ENCODE data around the gene CLDN10. TPM values are rescaled to one million over a fixed set of nuclear protein-coding genes. Genes with fewer than 3 reads are reported as not detected.

CLDN10 gene
- total RNA-seq, 4 donors from 2014 or later = 0.54 TPM; not detected in 3

GRCh38 chr13:95573221-95573620, 20.7 kb downstream of the CLDN10 start:
- Histone ChIP-seq H3K27me3 (no peaks in the 10 kb centered on the region), H3K4me1 (no peaks in the 10 kb centered on the region), H3K36me3 (no peaks in the 10 kb centered on the region), H3K4me3 (replicated peaks in 1 of 3) (no peak overlapping the region), H3K9me3 (no peaks in the 10 kb centered on the region), H3K27ac (no peak overlapping the region)
- TF ChIP-seq POLR2A (IDR thresholded peaks at IDR 0.05) (no peak), CTCF (IDR thresholded peaks at IDR 0.05) (no peak)
- intact Hi-C loops (cut with DNase I) = no loop called here
- DNase-seq = no peak
- 94% methylated on average over 4 of the region's 4 CpGs for WGBS, 2 donors

GRCh38 chr13:95579303-95579702, 26.8 kb downstream of the CLDN10 start:
- intact Hi-C loops (cut with DNase I) = no loop called here
- WGBS, 2 donors = 86 to 92% methylated on average over 3 of the region's 3 CpGs
- Histone ChIP-seq H3K9me3 (no peaks in the 10 kb centered on the region), H3K36me3 (no peaks in the 10 kb centered on the region), H3K4me1 (no peaks in the 10 kb centered on the region), H3K27me3 (no peaks in the 10 kb centered on the region), H3K27ac (no peak overlapping the region), H3K4me3 (replicated peaks in 1 of 3) (no peak overlapping the region)
- DNase-seq = no peak
- TF ChIP-seq POLR2A (IDR thresholded peaks at IDR 0.05) = no peak
- TF ChIP-seq CTCF (IDR thresholded peaks at IDR 0.05) = no peak

GRCh38 chr13:95585867-95586266, 33.3 kb downstream of the CLDN10 start:
- WGBS, 2 donors = 96 to 97% methylated on average over 4 of the region's 4 CpGs

GRCh38 chr13:95588134-95588533, 35.6 kb downstream of the CLDN10 start:
- no peaks in the 10 kb centered on the region for H3K27me3 ChIP-seq
- H3K4me3 ChIP-seq (replicated peaks in 1 of 3) = no peak overlapping the region
- no peak for DNase-seq
- H3K4me1 ChIP-seq = no peaks in the 10 kb centered on the region
- H3K27ac ChIP-seq = no peak overlapping the region
- H3K9me3 ChIP-seq = no peaks in the 10 kb centered on the region
- TF ChIP-seq CTCF (IDR thresholded peaks at IDR 0.05) (no peak), POLR2A (IDR thresholded peaks at IDR 0.05) (no peak)
- intact Hi-C loops (cut with DNase I) = no loop called here
- 93 to 96% methylated on average over 3 of the region's 3 CpGs for WGBS, 2 donors
- H3K36me3 ChIP-seq = no peaks in the 10 kb centered on the region

More at GRCh38 chr13:95585867-95586266, 33.3 kb downstream of the CLDN10 start:
- intact Hi-C loops (cut with DNase I) = no loop called here
- no peak for DNase-seq
- no peaks in the 10 kb centered on the region for H3K9me3 ChIP-seq
- no peak overlapping the region for H3K27ac ChIP-seq
- TF ChIP-seq POLR2A (IDR thresholded peaks at IDR 0.05) (no peak), CTCF (IDR thresholded peaks at IDR 0.05) (no peak)
- no peaks in the 10 kb centered on the region for H3K27me3 ChIP-seq
- H3K4me3 ChIP-seq (replicated peaks in 1 of 3) = no peak overlapping the region
- H3K4me1 ChIP-seq = no peaks in the 10 kb centered on the region
- no peaks in the 10 kb centered on the region for H3K36me3 ChIP-seq

- 94 to 98% methylated on average over 2 of the region's 2 CpGs for WGBS, 2 donors
- Histone ChIP-seq H3K27ac (no peak overlapping the region), H3K36me3 (no peaks in the 10 kb centered on the region), H3K4me3 (replicated peaks in 1 of 3) (no peak overlapping the region), H3K9me3 (no peaks in the 10 kb centered on the region), H3K27me3 (no peaks in the 10 kb centered on the region), H3K4me1 (no peaks in the 10 kb centered on the region)
- TF ChIP-seq CTCF (IDR thresholded peaks at IDR 0.05) (no peak), POLR2A (IDR thresholded peaks at IDR 0.05) (no peak)
- intact Hi-C loops (cut with DNase I) = no loop called here
- no peak for DNase-seq
Observed at GRCh38 chr13:95588721-95589120, 36.2 kb downstream of the CLDN10 start.

Measured in thyroid gland (tissue), 4 donors.